Endodermal cell (in vitro differentiated cells): ENCODE measurements around the gene ABHD16B. TPM values are rescaled to one million over a fixed set of nuclear protein-coding genes. Genes with fewer than 3 reads are reported as not detected.

Experiments used
- DNase-seq: peaks from one replicate; pipeline ENCODE4 v3.0.0-alpha.2; 2017
- H3K27ac ChIP-seq: 2 replicates; pipeline ENCODE4 v1.5.1; 2013; ENCODE audit warnings: mild to moderate bottlenecking, low read depth, low read length, moderate library complexity
- H3K27me3 ChIP-seq: 2 replicates; pipeline ENCODE4 v1.6.1; 2013; ENCODE audit warnings: mild to moderate bottlenecking, low read length, moderate library complexity; ENCODE audit not compliant: insufficient read depth, control insufficient read depth, poor library complexity, severe bottlenecking
- H3K36me3 ChIP-seq: 2 replicates; pipeline ENCODE4 v1.7.0; 2013; ENCODE audit warnings: mild to moderate bottlenecking, low read length, moderate library complexity; ENCODE audit not compliant: control insufficient read depth, insufficient read depth
- H3K4me1 ChIP-seq: one replicate; pipeline ENCODE4 v1.7.0; 2013; ENCODE audit warnings: low read length; ENCODE audit not compliant: control insufficient read depth, insufficient read depth
- H3K4me3 ChIP-seq: 2 replicates; pipeline ENCODE4 v1.5.1; 2013; ENCODE audit warnings: mild to moderate bottlenecking, low read length, moderate library complexity
- H3K9ac ChIP-seq: 2 replicates; pipeline ENCODE4 v1.6.1; 2013; ENCODE audit warnings: mild to moderate bottlenecking, low read length, moderate library complexity; ENCODE audit not compliant: poor library complexity, severe bottlenecking; ENCODE audit errors: extremely low read depth
- H3K9me3 ChIP-seq: 2 replicates; pipeline ENCODE4 v1.6.1; 2013; ENCODE audit warnings: mild to moderate bottlenecking, low read length, moderate library complexity; ENCODE audit not compliant: control insufficient read depth
- H3K27ac Mint-ChIP-seq: 2 replicates; pipeline ENCODE4 v1.8.0; 2020; ENCODE audit warnings: mixed read lengths
- H3K27me3 Mint-ChIP-seq: 2 replicates; pipeline ENCODE4 v1.8.0; 2021; ENCODE audit warnings: mild to moderate bottlenecking, mixed read lengths; ENCODE audit not compliant: insufficient read depth
- H3K36me3 Mint-ChIP-seq: 2 replicates; pipeline ENCODE4 v1.8.0; 2020; ENCODE audit warnings: low read depth, mixed read lengths
- H3K4me1 Mint-ChIP-seq: 2 replicates; pipeline ENCODE4 v1.8.0; 2020; ENCODE audit warnings: mixed read lengths
- H3K4me3 Mint-ChIP-seq: 2 replicates; pipeline ENCODE4 v1.8.0; 2020; ENCODE audit warnings: mild to moderate bottlenecking, moderate library complexity, mixed read lengths
- H3K9me3 Mint-ChIP-seq: 2 replicates; pipeline ENCODE4 v1.8.0; 2020; ENCODE audit warnings: mild to moderate bottlenecking, mixed read lengths
- WGBS, 2 experiments: methylation state at CpG; one replicate each; pipeline versions ENCODE4 v1.1.5 to v1.1.7; 2013; ENCODE audit warnings: missing lambda C conversion rate in 2 of 2, mixed read lengths in 1 of 2; ENCODE audit not compliant: insufficient coverage in 1 of 2, insufficient read length in 1 of 2; 5-methylcytosine and 5-hydroxymethylcytosine counted together
- total RNA-seq, 2 donors: library from RNA; stranded (reverse); fragmentation: NEBNext Ultra II Directional in 1 of 2; extraction: Animal tissue kit (Norgen Biotek cat#: 25700) in 1 of 2; gene quantifications; 2 replicates in 1 of 2; 3 replicates in 1 of 2; pipeline ENCODE4 v1.2.1, GENCODE V29; 2021
- TF ChIP-seq, protein P1 (sequence below): fragments of 200-600 bp; sonication (generic); conservative IDR thresholded peaks from 2 replicates; pipeline ENCODE4 v1.5.0; 2021; ENCODE audit warnings: antibody characterized with exemption, mild to moderate bottlenecking

The ABHD16B gene
- total RNA-seq, 2 donors from 2014 or later: not detected

GRCh38 chr20:63831646-63831992 is 29.7 kb upstream of the ABHD16B start:
- Histone ChIP-seq H3K4me1 (peaks cover 7% of the 10 kb centered on the region), H3K4me3 (peak overlapping the region; percentile 62), H3K36me3 (no peaks in the 10 kb centered on the region), H3K27ac (no peak overlapping the region), H3K9me3 (no peaks in the 10 kb centered on the region), H3K27me3 (peaks cover 9% of the 10 kb centered on the region), H3K9ac (no peak overlapping the region)
- H3K27me3 Mint-ChIP-seq: peaks cover 30% of the 10 kb centered on the region
- WGBS, 2 experiments: 1 to 3% methylated on average over 6 to 55 of the region's 55 CpGs
- peak overlapping the region; percentile 50 for H3K4me3 Mint-ChIP-seq
- TF ChIP-seq, protein P1, sequence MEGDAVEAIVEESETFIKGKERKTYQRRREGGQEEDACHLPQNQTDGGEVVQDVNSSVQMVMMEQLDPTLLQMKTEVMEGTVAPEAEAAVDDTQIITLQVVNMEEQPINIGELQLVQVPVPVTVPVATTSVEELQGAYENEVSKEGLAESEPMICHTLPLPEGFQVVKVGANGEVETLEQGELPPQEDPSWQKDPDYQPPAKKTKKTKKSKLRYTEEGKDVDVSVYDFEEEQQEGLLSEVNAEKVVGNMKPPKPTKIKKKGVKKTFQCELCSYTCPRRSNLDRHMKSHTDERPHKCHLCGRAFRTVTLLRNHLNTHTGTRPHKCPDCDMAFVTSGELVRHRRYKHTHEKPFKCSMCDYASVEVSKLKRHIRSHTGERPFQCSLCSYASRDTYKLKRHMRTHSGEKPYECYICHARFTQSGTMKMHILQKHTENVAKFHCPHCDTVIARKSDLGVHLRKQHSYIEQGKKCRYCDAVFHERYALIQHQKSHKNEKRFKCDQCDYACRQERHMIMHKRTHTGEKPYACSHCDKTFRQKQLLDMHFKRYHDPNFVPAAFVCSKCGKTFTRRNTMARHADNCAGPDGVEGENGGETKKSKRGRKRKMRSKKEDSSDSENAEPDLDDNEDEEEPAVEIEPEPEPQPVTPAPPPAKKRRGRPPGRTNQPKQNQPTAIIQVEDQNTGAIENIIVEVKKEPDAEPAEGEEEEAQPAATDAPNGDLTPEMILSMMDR: no peak
- no peaks in the 10 kb centered on the region for H3K9me3 Mint-ChIP-seq
- no peaks in the 10 kb centered on the region for H3K36me3 Mint-ChIP-seq
- no peak overlapping the region for H3K27ac Mint-ChIP-seq
- peaks cover 25% of the 10 kb centered on the region for H3K4me1 Mint-ChIP-seq
- DNase-seq: no peak

- no peaks in the 10 kb centered on the region for H3K36me3 ChIP-seq
- peaks cover 25% of the 10 kb centered on the region for H3K4me1 Mint-ChIP-seq
- no peak overlapping the region for H3K27ac Mint-ChIP-seq
- 18 to 45% methylated on average over 16 to 76 of the region's 76 CpGs for WGBS, 2 experiments
- DNase-seq: peak; percentile 81
- H3K9me3 Mint-ChIP-seq: no peaks in the 10 kb centered on the region
- H3K9me3 ChIP-seq: no peaks in the 10 kb centered on the region
- no peak overlapping the region for H3K9ac ChIP-seq
- TF ChIP-seq, protein P1: no peak
- no peaks in the 10 kb centered on the region for H3K36me3 Mint-ChIP-seq
- H3K27ac ChIP-seq: no peak overlapping the region
- H3K4me1 ChIP-seq: peaks cover 7% of the 10 kb centered on the region
- peaks cover 30% of the 10 kb centered on the region for H3K27me3 Mint-ChIP-seq
- H3K4me3 ChIP-seq: peak overlapping the region; percentile 62
- peak overlapping the region; percentile 50 for H3K4me3 Mint-ChIP-seq
- peaks cover 9% of the 10 kb centered on the region for H3K27me3 ChIP-seq
Observed at GRCh38 chr20:63831993-63832686, 29.2 kb upstream of the ABHD16B start.

- no peak for DNase-seq
- peaks cover 15% of the 10 kb centered on the region for H3K4me1 Mint-ChIP-seq
- TF ChIP-seq, protein P1: no peak
- H3K9ac ChIP-seq: no peak overlapping the region
- no peak overlapping the region for H3K27ac ChIP-seq
- WGBS, 2 experiments: 93 to 97% methylated on average over 13 to 20 of the region's 20 CpGs
- peaks cover 9% of the 10 kb centered on the region for H3K27me3 ChIP-seq
- no peaks in the 10 kb centered on the region for H3K9me3 Mint-ChIP-seq
- no peaks in the 10 kb centered on the region for H3K9me3 ChIP-seq
- no peaks in the 10 kb centered on the region for H3K36me3 Mint-ChIP-seq
- no peak overlapping the region for H3K4me3 Mint-ChIP-seq
- H3K4me1 ChIP-seq: peaks cover 4% of the 10 kb centered on the region
- H3K4me3 ChIP-seq: no peak overlapping the region
- H3K27ac Mint-ChIP-seq: no peak overlapping the region
- peaks cover 29% of the 10 kb centered on the region for H3K27me3 Mint-ChIP-seq
- no peaks in the 10 kb centered on the region for H3K36me3 ChIP-seq
Observed at GRCh38 chr20:63833776-63834490, 27.4 kb upstream of the ABHD16B start.
